ENCODE results near the gene EID1. TPM values are rescaled to one million over a fixed set of nuclear protein-coding genes. Genes with fewer than 3 reads are reported as not detected.

The EID1 gene
- total RNA-seq, 1 experiment from 2014 or later, result 104 TPM

DNA sequence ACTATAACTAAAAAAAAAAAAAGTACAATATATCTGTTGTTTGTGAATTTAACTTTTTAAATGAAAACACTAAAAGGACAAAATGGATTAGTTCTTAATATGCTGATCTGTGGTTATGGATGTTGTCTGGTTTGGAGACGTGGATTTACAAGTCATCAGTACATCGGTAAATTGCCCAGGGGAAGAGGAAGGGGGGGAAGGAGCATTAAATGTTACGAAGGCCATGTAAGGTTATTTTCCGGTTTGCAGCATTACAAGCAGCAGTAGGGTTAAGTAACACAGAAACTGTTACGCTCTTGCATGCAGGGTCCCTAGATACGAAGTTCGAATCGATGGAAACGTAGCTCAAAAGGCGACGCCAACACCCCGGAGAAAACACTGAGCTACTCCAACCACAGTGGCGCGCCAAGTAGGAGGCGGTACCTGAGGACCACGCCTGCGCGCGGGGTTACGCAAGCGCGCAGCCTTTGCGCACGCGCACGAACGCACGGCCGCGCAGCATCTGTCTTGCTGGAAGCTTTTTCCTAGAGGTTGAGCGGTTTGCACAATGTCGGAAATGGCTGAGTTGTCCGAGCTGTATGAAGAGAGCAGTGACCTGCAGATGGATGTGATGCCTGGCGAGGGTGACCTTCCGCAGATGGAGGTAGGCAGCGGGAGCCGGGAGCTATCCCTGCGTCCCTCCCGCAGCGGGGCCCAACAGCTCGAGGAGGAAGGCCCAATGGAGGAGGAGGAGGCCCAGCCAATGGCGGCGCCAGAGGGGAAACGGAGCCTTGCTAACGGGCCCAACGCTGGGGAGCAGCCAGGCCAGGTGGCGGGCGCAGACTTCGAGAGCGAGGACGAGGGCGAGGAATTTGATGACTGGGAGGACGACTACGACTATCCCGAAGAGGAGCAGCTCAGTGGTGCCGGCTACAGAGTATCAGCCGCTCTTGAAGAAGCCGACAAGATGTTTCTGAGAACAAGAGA, at the start of gene EID1 (continued):
- TF ChIP-seq, protein P1, sequence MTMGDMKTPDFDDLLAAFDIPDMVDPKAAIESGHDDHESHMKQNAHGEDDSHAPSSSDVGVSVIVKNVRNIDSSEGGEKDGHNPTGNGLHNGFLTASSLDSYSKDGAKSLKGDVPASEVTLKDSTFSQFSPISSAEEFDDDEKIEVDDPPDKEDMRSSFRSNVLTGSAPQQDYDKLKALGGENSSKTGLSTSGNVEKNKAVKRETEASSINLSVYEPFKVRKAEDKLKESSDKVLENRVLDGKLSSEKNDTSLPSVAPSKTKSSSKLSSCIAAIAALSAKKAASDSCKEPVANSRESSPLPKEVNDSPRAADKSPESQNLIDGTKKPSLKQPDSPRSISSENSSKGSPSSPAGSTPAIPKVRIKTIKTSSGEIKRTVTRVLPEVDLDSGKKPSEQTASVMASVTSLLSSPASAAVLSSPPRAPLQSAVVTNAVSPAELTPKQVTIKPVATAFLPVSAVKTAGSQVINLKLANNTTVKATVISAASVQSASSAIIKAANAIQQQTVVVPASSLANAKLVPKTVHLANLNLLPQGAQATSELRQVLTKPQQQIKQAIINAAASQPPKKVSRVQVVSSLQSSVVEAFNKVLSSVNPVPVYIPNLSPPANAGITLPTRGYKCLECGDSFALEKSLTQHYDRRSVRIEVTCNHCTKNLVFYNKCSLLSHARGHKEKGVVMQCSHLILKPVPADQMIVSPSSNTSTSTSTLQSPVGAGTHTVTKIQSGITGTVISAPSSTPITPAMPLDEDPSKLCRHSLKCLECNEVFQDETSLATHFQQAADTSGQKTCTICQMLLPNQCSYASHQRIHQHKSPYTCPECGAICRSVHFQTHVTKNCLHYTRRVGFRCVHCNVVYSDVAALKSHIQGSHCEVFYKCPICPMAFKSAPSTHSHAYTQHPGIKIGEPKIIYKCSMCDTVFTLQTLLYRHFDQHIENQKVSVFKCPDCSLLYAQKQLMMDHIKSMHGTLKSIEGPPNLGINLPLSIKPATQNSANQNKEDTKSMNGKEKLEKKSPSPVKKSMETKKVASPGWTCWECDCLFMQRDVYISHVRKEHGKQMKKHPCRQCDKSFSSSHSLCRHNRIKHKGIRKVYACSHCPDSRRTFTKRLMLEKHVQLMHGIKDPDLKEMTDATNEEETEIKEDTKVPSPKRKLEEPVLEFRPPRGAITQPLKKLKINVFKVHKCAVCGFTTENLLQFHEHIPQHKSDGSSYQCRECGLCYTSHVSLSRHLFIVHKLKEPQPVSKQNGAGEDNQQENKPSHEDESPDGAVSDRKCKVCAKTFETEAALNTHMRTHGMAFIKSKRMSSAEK (CRISPR knock-in tag; IDR thresholded peaks at IDR 0.05; ENCODE audit: borderline replicate concordance), result no peak
- no peak for TF ChIP-seq ZNF138 (CRISPR knock-in tag; conservative IDR thresholded peaks at IDR 0.05)
- 0 out of 2 replicates have a peak, but pooled peaks have one; percentile 74 for TF ChIP-seq TEAD1 (CRISPR knock-in tag; IDR thresholded peaks at IDR 0.05)
- TF ChIP-seq ZNF396 (CRISPR knock-in tag; IDR thresholded peaks at IDR 0.05; ENCODE audit: borderline replicate concordance), result no peak
- peak; percentile 90 for TF ChIP-seq FOXK1 (CRISPR knock-in tag; IDR thresholded peaks at IDR 0.05)
- TF ChIP-seq, protein P2, sequence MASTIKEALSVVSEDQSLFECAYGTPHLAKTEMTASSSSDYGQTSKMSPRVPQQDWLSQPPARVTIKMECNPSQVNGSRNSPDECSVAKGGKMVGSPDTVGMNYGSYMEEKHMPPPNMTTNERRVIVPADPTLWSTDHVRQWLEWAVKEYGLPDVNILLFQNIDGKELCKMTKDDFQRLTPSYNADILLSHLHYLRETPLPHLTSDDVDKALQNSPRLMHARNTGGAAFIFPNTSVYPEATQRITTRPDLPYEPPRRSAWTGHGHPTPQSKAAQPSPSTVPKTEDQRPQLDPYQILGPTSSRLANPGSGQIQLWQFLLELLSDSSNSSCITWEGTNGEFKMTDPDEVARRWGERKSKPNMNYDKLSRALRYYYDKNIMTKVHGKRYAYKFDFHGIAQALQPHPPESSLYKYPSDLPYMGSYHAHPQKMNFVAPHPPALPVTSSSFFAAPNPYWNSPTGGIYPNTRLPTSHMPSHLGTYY (CRISPR knock-in tag; IDR thresholded peaks at IDR 0.05), result no peak
- no peak for TF ChIP-seq ZNF219 (CRISPR knock-in tag; IDR thresholded peaks at IDR 0.05; ENCODE audit: borderline replicate concordance)
- TF ChIP-seq SP1 (CRISPR knock-in tag; conservative IDR thresholded peaks at IDR 0.05), result peak; percentile 74
- TF ChIP-seq, protein P3, sequence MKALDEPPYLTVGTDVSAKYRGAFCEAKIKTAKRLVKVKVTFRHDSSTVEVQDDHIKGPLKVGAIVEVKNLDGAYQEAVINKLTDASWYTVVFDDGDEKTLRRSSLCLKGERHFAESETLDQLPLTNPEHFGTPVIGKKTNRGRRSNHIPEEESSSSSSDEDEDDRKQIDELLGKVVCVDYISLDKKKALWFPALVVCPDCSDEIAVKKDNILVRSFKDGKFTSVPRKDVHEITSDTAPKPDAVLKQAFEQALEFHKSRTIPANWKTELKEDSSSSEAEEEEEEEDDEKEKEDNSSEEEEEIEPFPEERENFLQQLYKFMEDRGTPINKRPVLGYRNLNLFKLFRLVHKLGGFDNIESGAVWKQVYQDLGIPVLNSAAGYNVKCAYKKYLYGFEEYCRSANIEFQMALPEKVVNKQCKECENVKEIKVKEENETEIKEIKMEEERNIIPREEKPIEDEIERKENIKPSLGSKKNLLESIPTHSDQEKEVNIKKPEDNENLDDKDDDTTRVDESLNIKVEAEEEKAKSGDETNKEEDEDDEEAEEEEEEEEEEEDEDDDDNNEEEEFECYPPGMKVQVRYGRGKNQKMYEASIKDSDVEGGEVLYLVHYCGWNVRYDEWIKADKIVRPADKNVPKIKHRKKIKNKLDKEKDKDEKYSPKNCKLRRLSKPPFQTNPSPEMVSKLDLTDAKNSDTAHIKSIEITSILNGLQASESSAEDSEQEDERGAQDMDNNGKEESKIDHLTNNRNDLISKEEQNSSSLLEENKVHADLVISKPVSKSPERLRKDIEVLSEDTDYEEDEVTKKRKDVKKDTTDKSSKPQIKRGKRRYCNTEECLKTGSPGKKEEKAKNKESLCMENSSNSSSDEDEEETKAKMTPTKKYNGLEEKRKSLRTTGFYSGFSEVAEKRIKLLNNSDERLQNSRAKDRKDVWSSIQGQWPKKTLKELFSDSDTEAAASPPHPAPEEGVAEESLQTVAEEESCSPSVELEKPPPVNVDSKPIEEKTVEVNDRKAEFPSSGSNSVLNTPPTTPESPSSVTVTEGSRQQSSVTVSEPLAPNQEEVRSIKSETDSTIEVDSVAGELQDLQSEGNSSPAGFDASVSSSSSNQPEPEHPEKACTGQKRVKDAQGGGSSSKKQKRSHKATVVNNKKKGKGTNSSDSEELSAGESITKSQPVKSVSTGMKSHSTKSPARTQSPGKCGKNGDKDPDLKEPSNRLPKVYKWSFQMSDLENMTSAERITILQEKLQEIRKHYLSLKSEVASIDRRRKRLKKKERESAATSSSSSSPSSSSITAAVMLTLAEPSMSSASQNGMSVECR (CRISPR knock-in tag; IDR thresholded peaks at IDR 0.05; ENCODE audit: borderline replicate concordance), result peak; percentile 62; the same call in 1 of the 2 replicates
- TF ChIP-seq, protein P4, sequence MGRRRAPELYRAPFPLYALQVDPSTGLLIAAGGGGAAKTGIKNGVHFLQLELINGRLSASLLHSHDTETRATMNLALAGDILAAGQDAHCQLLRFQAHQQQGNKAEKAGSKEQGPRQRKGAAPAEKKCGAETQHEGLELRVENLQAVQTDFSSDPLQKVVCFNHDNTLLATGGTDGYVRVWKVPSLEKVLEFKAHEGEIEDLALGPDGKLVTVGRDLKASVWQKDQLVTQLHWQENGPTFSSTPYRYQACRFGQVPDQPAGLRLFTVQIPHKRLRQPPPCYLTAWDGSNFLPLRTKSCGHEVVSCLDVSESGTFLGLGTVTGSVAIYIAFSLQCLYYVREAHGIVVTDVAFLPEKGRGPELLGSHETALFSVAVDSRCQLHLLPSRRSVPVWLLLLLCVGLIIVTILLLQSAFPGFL (CRISPR knock-in tag; IDR thresholded peaks at IDR 0.05; ENCODE audit: borderline replicate concordance), result no peak
- TF ChIP-seq TP53 (CRISPR knock-in tag; IDR thresholded peaks at IDR 0.05), result no peak
- TF ChIP-seq CREM (CRISPR knock-in tag; IDR thresholded peaks at IDR 0.05), result peak; percentile 66; the same call in 1 of the 2 replicates
- TF ChIP-seq ESRRA (CRISPR knock-in tag; IDR thresholded peaks at IDR 0.05; ENCODE audit: borderline replicate concordance), result no peak
- TF ChIP-seq, protein P5, sequence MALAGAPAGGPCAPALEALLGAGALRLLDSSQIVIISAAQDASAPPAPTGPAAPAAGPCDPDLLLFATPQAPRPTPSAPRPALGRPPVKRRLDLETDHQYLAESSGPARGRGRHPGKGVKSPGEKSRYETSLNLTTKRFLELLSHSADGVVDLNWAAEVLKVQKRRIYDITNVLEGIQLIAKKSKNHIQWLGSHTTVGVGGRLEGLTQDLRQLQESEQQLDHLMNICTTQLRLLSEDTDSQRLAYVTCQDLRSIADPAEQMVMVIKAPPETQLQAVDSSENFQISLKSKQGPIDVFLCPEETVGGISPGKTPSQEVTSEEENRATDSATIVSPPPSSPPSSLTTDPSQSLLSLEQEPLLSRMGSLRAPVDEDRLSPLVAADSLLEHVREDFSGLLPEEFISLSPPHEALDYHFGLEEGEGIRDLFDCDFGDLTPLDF (CRISPR knock-in tag; IDR thresholded peaks at IDR 0.05), result 0 out of 2 replicates have a peak, but pooled peaks have one; percentile 50
- TF ChIP-seq, protein P6, sequence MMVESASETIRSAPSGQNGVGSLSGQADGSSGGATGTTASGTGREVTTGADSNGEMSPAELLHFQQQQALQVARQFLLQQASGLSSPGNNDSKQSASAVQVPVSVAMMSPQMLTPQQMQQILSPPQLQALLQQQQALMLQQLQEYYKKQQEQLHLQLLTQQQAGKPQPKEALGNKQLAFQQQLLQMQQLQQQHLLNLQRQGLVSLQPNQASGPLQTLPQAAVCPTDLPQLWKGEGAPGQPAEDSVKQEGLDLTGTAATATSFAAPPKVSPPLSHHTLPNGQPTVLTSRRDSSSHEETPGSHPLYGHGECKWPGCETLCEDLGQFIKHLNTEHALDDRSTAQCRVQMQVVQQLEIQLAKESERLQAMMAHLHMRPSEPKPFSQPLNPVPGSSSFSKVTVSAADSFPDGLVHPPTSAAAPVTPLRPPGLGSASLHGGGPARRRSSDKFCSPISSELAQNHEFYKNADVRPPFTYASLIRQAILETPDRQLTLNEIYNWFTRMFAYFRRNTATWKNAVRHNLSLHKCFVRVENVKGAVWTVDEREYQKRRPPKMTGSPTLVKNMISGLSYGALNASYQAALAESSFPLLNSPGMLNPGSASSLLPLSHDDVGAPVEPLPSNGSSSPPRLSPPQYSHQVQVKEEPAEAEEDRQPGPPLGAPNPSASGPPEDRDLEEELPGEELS (CRISPR knock-in tag; IDR thresholded peaks at IDR 0.05), result peak; percentile 65
- no peak for TF ChIP-seq NFYB (CRISPR knock-in tag; conservative IDR thresholded peaks at IDR 0.05; ENCODE audit: low read depth)
- TF ChIP-seq ZNF263 (CRISPR knock-in tag; IDR thresholded peaks at IDR 0.05; ENCODE audit: low read depth), result no peak
- TF ChIP-seq, protein P7, sequence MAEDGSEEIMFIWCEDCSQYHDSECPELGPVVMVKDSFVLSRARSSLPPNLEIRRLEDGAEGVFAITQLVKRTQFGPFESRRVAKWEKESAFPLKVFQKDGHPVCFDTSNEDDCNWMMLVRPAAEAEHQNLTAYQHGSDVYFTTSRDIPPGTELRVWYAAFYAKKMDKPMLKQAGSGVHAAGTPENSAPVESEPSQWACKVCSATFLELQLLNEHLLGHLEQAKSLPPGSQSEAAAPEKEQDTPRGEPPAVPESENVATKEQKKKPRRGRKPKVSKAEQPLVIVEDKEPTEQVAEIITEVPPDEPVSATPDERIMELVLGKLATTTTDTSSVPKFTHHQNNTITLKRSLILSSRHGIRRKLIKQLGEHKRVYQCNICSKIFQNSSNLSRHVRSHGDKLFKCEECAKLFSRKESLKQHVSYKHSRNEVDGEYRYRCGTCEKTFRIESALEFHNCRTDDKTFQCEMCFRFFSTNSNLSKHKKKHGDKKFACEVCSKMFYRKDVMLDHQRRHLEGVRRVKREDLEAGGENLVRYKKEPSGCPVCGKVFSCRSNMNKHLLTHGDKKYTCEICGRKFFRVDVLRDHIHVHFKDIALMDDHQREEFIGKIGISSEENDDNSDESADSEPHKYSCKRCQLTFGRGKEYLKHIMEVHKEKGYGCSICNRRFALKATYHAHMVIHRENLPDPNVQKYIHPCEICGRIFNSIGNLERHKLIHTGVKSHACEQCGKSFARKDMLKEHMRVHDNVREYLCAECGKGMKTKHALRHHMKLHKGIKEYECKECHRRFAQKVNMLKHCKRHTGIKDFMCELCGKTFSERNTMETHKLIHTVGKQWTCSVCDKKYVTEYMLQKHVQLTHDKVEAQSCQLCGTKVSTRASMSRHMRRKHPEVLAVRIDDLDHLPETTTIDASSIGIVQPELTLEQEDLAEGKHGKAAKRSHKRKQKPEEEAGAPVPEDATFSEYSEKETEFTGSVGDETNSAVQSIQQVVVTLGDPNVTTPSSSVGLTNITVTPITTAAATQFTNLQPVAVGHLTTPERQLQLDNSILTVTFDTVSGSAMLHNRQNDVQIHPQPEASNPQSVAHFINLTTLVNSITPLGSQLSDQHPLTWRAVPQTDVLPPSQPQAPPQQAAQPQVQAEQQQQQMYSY (CRISPR knock-in tag; IDR thresholded peaks at IDR 0.05), result 0 out of 2 replicates have a peak, but pooled peaks have one; percentile 19

Data from WTC11 (cell line).